GM18870 (cell line): ENCODE results near the gene MSGN1.
"Not testable (repeated sequence)": the region's sequence is repeated elsewhere in the genome, so short reads cannot be mapped to it uniquely, and the experiment has no call there.

ENCODE experiments used
- ATAC-seq: cut with Tn5 transposase; IDR thresholded peaks from one replicate; pipeline ENCODE4 v1.9.1; 2021; ENCODE audit warnings: moderate library complexity; ENCODE audit not compliant: unreplicated experiment

The MSGN1 gene

DNA sequence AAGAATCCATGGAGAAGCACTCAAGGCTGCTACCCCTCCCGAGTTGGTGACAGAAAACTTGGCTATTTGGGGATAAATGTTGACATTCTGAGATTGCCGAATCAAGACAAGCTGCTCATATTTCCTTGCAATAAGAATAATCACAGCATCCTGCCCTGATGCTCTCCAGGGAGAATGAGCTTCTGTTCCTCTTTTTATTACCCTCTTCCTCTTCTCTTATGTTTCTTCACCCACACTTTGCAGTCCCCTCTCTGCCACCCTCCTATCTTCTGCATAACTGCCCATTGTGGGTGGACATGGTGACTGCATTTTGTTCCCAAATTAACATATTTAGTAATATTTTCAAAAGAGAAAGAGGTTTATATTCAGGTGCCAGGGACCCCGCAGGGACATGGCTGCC lies 11.9 kb upstream of the MSGN1 start:
- peak; percentile 76 for ATAC-seq

DNA sequence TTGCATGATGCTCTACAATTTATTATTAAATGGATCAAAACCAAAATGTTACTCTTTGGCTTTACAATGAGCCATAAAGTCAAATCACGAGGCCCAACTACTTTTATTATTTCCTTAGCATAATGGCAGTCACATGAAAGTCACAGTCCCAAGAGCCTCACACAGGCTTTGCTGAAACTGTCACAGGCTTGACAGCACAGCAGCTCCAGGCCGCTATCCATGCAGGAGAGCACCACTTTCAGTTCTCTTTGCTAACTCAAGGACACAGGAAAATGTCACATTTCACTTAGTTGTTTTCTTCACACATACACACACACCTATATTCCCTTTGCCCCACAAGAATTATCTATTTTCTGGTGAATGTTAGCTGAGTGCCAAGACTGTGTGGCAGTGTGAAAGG lies 11.1 kb upstream of the MSGN1 start:
- ATAC-seq: peak; percentile 34

GRCh38 chr2:17805717-17806363 lies 10.4 kb upstream of the MSGN1 start:
- ATAC-seq: no peak

DNA sequence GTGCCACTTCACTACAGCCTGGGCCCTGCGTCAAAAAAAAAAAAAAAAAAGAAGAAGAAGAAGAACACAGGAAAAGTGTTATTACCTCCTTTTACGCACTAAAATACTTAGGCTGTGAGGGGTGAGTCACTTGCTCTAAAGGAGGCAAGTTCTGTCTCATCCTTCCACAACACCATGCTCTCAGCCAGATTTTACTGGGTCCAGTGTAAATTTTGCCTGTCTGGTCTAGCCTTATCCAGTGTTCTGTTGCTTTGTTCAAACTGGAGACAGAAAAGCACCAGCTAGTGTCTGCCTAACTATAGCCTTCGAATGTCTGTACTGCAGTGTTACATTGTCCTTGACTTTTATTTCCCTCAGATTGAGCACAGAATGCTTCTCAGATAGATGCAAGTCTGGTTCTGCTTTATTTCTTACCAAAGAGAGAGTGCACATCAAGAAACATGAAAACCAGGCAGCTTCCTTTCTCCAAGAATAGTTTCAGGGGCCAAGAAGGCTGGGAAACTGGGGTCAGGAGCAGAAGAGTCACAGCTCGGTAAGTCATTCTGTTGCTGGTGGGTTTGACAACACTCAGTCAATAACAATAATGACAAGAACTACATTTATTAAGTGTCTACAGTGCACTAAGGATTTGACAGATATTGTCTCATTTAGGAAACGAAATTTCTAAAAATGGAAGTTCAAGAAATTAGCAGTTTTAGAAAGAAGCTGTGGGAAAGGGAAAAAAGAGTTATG lies 3.1 kb upstream of the MSGN1 start:
- peak; percentile 57 for ATAC-seq

DNA sequence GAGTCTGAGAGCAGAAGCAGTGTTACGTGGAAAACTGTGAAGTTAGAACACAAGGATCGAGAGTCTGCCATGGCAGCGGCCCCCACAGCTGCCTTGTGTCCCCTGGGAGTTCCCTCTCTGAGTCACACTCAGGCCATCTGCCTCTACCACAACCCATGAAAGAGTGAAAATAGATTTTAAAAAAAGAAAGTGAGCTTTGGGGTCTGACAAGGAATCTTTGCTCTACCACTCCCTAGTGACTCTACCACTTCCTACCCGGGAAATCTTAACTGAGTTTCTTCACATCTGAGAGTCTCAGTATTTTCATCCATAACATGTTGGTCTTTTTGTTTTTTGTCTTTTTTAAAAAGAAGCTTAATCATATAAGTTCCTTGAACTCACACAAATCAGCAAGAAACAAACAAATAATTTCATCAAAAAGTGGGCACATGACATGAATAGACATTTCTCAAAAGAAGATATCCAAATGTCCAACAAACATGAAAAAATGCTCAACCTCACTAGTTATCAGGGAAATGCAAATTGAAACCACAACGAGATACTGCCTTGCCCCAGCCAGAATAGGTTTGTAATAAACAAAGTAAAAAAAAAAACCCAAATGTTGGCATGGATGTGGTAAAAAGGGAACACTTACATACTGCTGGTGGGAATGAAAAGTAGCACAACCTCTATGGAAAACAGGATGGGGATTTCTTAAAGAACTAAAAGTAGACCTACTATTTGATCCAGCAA lies 2.4 kb upstream of the MSGN1 start:
- ATAC-seq: peak; percentile 91

DNA sequence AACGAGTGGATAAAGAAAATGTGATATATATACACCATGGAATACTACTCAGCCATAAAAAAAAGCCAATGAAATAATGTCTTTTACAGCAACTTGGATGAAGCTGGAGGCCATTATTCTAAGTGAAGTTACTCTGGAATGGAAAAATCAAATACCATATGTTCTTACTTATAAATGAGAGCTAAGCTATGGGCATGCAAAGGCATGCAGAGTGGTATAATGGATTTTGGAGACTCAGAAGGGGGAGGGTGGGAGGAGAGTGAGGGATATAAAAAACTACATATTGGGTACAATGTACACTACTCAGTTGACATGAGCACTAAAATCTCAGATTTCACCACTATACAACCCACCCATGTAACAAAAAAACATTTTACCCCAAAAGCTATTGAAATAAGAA lies 1.7 kb upstream of the MSGN1 start:
- ATAC-seq: no peak

GRCh38 chr2:17815468-17816184 lies 634 bp upstream of the MSGN1 start:
- peak; percentile 30 for ATAC-seq

GRCh38 chr2:17818235-17818815 lies 2.1 kb downstream of the MSGN1 start:
- no peak for ATAC-seq

- ATAC-seq: no peak
Observed at GRCh38 chr2:17821080-17821479, 4.8 kb downstream of the MSGN1 start.

GRCh38 chr2:17821535-17822444 lies 5.5 kb downstream of the MSGN1 start:
- peak; percentile 39 for ATAC-seq

GRCh38 chr2:17822445-17823117 lies 6.3 kb downstream of the MSGN1 start:
- ATAC-seq: peak; percentile 48

DNA sequence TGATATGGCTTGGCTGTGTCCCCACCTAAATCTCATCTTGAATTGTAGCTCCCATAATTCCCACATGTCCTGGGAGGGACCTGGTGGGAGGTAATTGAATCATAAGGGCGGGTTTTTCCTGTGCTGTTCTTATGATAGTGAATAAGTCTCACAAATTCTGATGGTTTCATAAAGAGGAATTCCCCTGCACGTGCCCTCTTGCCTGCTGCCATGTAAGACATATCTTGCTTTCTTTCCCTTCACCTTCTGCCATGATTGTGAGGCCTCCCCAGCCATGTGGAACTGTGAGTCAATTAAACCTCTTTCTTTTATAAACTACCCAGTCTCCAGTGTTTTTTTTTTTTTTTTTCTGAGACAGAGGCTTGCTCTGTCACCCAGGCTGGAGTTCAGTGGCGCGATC lies 7.4 kb downstream of the MSGN1 start:
- ATAC-seq: not testable (repeated sequence)

DNA sequence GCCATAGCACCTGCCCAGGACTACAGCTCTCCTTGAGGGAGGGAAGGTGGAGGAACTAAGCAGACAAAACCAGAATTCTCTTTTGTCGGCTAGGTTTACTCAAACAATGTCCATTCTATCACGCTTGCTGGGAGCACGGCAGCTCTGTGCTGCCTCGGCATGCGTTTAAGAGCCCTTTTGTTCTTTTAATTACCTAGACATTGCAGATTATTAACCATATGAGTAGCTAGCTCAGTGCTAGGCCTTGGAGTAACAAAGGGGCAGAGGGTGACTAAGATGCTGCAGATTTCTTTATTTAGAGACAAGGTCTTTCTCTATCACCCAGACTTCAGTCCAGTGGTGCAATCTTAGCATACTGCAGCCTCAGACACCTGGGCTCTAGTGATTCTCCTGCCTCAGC lies 11.1 kb downstream of the MSGN1 start:
- ATAC-seq: no peak

DNA sequence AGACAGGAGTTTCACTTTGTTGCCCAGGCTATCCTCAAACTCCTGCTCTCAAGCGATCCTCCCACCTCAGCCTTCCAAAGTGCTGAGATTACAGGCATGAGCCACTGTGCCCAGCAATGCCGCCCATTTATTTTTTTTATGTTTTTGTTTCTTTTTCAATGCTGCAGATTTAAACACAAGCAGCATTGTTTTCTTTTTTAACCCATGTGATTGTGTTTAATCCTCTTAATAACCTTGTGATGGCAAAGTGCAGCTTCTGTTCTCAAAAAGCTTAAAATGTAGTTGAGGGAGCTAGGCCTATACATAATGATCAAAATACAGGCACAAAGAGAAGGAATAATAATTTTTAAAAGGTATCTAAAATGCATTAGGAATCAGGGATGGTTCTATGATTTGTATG lies 11.5 kb downstream of the MSGN1 start:
- no peak for ATAC-seq

GRCh38 chr2:17830053-17831034 lies 14.1 kb downstream of the MSGN1 start:
- ATAC-seq: peak; percentile 73

DNA sequence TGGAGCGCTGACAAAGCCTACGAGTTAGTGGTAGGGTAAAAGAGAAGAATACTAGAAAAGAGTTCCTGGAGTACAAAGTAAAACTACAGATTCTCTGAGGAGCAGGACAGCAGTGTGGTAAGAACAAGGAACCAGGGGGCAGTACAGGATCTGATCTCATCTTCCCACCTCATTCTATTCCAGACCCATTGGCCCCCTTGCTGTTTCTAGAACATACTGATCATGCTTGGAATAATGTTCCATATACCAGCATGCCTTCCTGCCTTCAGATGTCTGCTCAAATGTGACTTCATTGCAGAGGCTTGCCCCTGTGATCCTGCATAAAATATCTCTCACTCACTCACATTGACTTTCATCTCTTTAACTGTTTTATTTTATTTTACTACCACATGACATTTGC lies 19.3 kb downstream of the MSGN1 start:
- ATAC-seq: no peak

DNA sequence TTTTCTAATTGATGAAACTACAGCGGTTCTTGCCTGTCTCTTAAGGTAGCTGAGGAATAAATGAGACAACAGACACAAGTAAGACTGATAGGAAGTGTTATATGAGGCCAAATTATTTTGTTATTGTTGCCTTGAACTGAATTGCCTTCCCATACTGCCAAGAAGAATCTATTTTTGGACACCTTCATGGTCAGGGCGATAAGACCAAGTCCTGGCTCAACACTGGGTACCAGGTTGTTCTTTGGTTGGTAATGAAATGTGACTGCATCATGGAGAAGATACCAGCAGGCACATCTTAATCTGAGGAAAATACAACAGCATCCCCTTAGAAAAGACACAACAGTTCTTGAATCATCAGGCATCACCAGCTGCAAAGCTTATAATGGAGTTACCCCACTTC lies 23.7 kb downstream of the MSGN1 start:
- ATAC-seq: no peak

- no peak for ATAC-seq
Observed at GRCh38 chr2:17843457-17843856, 27.2 kb downstream of the MSGN1 start.
